Stimulated activated CD4-positive, alpha-beta T cell treated with anti-CD3 and anti-CD28 coated beads, Interleukin-1b, Interleukin-23, amount 100 ng/mL, for 24 hours (primary cell): ENCODE data around the gene ITPKC.

Source experiments
- DNase-seq, 4 experiments: peaks; one replicate each; pipeline ENCODE4 v3.0.0-alpha.2; 2020; ENCODE audit warnings: low read depth in 4 of 4, low spot score in 1 of 4

Gene ITPKC

DNA sequence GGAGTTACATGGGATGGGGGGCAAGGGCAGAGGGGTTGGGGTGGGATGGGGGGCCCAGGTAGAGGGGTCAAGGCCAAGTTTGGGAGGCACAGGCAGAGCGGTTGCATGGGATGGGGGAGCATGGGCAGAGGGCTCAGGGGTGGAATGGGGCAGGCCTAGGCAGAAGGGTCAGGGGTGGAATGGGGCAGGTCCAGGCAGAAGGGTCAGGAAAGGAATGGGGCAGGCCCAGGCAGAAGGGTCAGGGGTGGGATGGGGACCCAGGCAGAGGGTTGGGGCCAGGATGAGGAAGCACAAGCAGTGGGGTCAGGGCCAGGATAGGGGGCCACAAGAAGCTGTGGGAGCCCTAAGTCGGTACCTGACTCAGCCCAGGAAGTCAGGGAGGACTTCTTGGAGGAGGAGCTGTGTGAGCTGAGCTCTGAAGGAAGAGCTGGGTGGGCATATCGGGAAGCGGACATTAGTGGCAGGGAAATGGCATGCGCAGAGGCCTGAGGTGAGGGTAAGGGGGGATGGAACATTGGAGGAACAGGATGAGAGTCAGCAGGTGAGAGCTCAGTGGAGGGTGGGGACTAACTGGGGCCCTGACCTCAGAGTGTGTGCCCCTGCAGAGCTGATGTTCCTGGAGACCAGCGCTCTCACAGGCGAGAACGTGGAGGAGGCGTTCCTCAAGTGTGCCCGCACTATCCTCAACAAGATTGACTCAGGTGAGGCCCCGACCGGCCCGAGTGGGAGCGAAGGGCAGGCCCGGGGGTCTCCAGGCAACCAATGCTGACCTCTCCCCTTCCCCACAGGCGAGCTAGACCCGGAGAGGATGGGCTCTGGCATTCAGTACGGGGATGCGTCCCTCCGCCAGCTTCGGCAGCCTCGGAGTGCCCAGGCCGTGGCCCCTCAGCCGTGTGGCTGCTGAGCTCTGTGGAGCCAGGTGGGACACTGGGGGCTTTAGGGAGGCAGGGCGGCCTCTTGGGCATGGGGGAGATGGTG, 69.4 kb downstream of the ITPKC start:
- no peak for DNase-seq
